ENCODE data around the gene MRPS35.

GRCh38 chr12:27796128-27796527 lies 85.5 kb downstream of the MRPS35 start:
- TF ChIP-seq CTCF (IDR thresholded peaks at IDR 0.05; ENCODE audit: low read length) (no peak), EZH2 (IDR thresholded peaks at IDR 0.05; ENCODE audit: borderline replicate concordance, low read length) (no peak)
